Measurements from ENCODE around the gene SLC32A1. TPM values are rescaled to one million over a fixed set of nuclear protein-coding genes. Genes with fewer than 3 reads are reported as not detected.

SLC32A1 gene
- total RNA-seq, 4 donors from 2014 or later: not detected

DNA sequence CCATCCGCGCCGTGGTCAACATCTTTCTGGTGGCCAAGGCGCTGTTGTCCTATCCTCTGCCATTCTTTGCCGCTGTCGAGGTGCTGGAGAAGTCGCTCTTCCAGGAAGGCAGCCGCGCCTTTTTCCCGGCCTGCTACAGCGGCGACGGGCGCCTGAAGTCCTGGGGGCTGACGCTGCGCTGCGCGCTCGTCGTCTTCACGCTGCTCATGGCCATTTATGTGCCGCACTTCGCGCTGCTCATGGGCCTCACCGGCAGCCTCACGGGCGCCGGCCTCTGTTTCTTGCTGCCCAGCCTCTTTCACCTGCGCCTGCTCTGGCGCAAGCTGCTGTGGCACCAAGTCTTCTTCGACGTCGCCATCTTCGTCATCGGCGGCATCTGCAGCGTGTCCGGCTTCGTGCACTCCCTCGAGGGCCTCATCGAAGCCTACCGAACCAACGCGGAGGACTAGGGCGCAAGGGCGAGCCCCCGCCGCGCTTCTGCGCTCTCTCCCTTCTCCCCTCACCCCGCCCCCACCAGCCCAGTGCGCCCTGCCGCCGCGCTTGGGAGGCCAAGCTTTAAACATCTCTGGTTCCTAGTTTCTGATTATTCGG, 4.0 kb downstream of the SLC32A1 start:
- no peaks in the 10 kb centered on the region for H3K36me3 ChIP-seq
- no peak overlapping the region for H3K27ac ChIP-seq
- H3K9me3 ChIP-seq: no peaks in the 10 kb centered on the region
- H3K27me3 ChIP-seq: peaks cover 33 to 85% of the 10 kb centered on the region in 2 donors
- intact Hi-C loops (cut with DNase I; ENCODE audit: low total_unique reads): no loop called here
- no peak overlapping the region for H3K4me3 ChIP-seq
- H3K4me1 ChIP-seq: peaks cover 0 to 16% of the 10 kb centered on the region in 2 donors
- no peak for DNase-seq
- TF ChIP-seq, protein P1, sequence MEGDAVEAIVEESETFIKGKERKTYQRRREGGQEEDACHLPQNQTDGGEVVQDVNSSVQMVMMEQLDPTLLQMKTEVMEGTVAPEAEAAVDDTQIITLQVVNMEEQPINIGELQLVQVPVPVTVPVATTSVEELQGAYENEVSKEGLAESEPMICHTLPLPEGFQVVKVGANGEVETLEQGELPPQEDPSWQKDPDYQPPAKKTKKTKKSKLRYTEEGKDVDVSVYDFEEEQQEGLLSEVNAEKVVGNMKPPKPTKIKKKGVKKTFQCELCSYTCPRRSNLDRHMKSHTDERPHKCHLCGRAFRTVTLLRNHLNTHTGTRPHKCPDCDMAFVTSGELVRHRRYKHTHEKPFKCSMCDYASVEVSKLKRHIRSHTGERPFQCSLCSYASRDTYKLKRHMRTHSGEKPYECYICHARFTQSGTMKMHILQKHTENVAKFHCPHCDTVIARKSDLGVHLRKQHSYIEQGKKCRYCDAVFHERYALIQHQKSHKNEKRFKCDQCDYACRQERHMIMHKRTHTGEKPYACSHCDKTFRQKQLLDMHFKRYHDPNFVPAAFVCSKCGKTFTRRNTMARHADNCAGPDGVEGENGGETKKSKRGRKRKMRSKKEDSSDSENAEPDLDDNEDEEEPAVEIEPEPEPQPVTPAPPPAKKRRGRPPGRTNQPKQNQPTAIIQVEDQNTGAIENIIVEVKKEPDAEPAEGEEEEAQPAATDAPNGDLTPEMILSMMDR (IDR thresholded peaks at IDR 0.05): no peak
- no peak for TF ChIP-seq POLR2A (IDR thresholded peaks at IDR 0.05)

DNA sequence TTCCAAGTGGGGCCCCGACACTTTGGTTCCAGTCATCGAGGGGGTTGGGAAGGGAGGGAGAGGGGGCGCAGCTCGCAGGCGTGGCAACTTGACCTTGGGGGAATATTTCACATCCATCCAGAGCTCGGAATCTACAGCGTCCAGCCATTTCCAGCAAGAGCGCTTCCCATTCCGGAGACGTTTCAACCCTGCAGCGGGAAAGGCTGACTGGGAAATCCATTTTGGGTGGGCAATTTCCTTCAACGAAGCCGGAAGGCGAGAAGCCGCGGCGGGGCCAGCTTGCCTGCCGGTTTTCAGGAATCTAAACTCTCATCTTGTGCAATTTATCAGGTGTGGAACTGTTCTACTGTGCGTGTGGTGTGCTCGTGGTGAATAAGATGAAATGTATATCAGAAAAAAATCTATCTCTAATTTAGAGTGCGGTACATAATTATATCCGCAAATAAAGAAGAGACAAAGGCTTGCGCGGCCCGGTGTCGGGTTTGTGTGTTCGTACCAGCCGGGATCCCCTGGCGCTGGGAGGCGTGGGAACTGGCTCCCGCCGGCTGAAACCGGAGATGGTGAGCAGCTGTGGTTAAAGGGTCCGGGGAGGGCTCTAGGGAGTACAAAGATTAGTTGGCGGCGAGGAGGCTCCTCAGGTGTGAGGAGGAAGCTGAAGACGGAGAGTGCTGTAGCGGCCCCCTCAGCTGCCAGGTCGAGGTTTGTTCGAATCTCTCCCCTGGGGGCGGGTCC, 4.8 kb downstream of the SLC32A1 start:
- peaks cover 33 to 85% of the 10 kb centered on the region in 2 donors for H3K27me3 ChIP-seq
- no peaks in the 10 kb centered on the region for H3K9me3 ChIP-seq
- intact Hi-C loops (cut with DNase I; ENCODE audit: low total_unique reads): no loop called here
- no peak for DNase-seq
- no peak overlapping the region for H3K27ac ChIP-seq
- H3K36me3 ChIP-seq: no peaks in the 10 kb centered on the region
- no peak overlapping the region for H3K4me3 ChIP-seq
- TF ChIP-seq POLR2A (IDR thresholded peaks at IDR 0.05): no peak
- TF ChIP-seq, protein P1 (IDR thresholded peaks at IDR 0.05): no peak
- peaks cover 0 to 11% of the 10 kb centered on the region in 2 donors for H3K4me1 ChIP-seq

DNA sequence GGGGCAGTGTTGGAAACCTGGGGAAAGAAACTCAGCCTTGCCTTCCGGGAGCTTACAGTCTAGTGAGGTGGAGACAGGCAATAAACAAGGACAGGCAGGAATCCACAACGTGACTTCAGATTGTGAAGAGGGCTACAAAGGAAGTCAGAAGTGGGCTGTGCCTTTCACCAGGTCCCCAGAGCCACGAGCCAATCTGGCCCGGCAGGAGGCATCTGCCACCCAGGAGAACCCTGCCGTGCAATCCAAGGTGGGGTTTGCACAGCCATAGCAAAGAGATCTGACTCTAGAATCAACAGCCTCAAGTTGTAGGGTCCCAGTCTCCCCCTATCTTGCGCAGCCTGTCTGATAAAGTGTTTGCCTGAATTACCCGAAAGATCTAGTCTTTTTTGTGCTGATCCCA, 5.5 kb downstream of the SLC32A1 start:
- no peak overlapping the region for H3K4me3 ChIP-seq
- peaks cover 0 to 5% of the 10 kb centered on the region in 2 donors for H3K4me1 ChIP-seq
- no peak overlapping the region for H3K27ac ChIP-seq
- no peaks in the 10 kb centered on the region for H3K9me3 ChIP-seq
- no peak for TF ChIP-seq POLR2A (IDR thresholded peaks at IDR 0.05)
- TF ChIP-seq, protein P1 (IDR thresholded peaks at IDR 0.05): no peak
- H3K36me3 ChIP-seq: no peaks in the 10 kb centered on the region
- intact Hi-C loops (cut with DNase I; ENCODE audit: low total_unique reads): loop anchor here (10.0 kb wide), 1 partner anchor 85 kb away; no protein-coding TSS in a partner anchor
- DNase-seq: no peak
- H3K27me3 ChIP-seq: peaks cover 33 to 83% of the 10 kb centered on the region in 2 donors

DNA sequence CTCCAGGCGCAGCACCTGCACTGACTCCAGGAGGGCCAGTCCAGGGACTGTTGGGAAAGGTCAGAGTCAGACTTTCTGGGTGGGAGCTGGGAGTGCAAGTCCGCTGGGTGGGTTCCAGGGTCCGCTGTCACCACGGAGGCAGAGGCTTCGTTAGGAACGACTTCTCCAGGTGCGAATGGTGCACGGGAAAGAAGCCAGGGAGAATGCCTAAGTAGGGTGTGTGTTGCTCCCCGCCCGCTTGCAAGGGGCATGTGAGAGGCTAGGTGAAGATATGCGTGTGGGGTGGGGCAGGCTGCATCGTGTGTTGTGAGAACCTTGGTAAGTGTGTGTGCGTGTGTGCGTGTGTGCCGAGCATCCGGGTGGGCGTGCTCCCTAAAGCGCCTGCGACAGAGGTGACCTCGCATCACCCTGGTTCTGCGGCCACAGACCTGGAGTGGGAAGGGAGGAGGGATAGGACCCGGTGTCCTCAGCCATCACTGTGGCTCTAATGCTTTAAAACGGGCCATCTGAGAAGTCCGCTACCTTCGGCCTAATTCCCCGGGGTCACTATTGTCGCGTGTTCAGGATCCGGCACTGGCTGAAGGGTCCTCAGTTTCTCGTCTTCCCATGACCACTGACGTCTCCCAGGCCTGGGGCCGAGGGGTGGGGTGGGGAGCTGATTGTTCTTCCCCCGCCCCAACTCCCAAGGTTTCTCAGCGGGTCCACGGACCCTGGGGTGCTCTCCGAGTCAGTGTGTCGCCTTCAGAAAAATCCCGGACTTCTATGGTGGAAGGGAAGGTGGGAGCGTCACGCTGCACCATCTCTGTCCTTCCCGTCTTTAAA, 6.1 kb downstream of the SLC32A1 start:
- DNase-seq: no peak
- no peak overlapping the region for H3K4me3 ChIP-seq
- H3K9me3 ChIP-seq: no peaks in the 10 kb centered on the region
- intact Hi-C loops (cut with DNase I; ENCODE audit: low total_unique reads): loop anchor here (10.0 kb wide), 1 partner anchor 86 kb away; no protein-coding TSS in a partner anchor
- TF ChIP-seq POLR2A (IDR thresholded peaks at IDR 0.05): no peak
- TF ChIP-seq, protein P1 (IDR thresholded peaks at IDR 0.05): no peak
- H3K27ac ChIP-seq: no peak overlapping the region
- H3K36me3 ChIP-seq: no peaks in the 10 kb centered on the region
- H3K27me3 ChIP-seq: peaks cover 33 to 77% of the 10 kb centered on the region in 2 donors
- peaks cover 0 to 5% of the 10 kb centered on the region in 2 donors for H3K4me1 ChIP-seq
